ENCODE measurements around the gene APCDD1. TPM values are rescaled to one million over a fixed set of nuclear protein-coding genes. Genes with fewer than 3 reads are reported as not detected.
A peak's percentile ranks its signal among the peaks of the same experiment; 100 is the strongest.

APCDD1 gene
- polyA plus RNA-seq, 2 donors, result 16.2 to 43.1 TPM

- peaks cover 9 to 21% of the 10 kb centered on the region in 2 donors for H3K36me3 ChIP-seq (ENCODE audit: control insufficient read depth in 2 of 2, insufficient read depth in 2 of 2, low read length in 1 of 2)
- peaks cover 0 to 1% of the 10 kb centered on the region in 2 donors for H3K4me1 ChIP-seq (ENCODE audit: control insufficient read depth in 2 of 2, insufficient read depth in 2 of 2, low read length in 1 of 2)
- no peak overlapping the region for H3K4me3 ChIP-seq (ENCODE audit: low read depth in 1 of 2, low read length in 2 of 2)
- H3K9me3 ChIP-seq (ENCODE audit: control insufficient read depth in 2 of 2, insufficient read depth in 1 of 2, low read depth in 1 of 2, low read length in 1 of 2), result peaks cover 0 to 2% of the 10 kb centered on the region in 2 donors
- H3K27ac ChIP-seq (ENCODE audit: low read depth in 2 of 2, low read length in 1 of 2), result no peak overlapping the region
- H3K27me3 ChIP-seq (ENCODE audit: control insufficient read depth in 1 of 2, insufficient read depth in 2 of 2, low read length in 2 of 2), result no peaks in the 10 kb centered on the region
- 73 to 83% methylated on average over 9 of the region's 9 CpGs for WGBS, 2 donors
Observed at GRCh38 chr18:10481831-10482230, 27.4 kb downstream of the APCDD1 start.

- peaks cover 9 to 23% of the 10 kb centered on the region in 2 donors for H3K36me3 ChIP-seq (ENCODE audit: control insufficient read depth in 2 of 2, insufficient read depth in 2 of 2, low read length in 1 of 2)
- 88 to 94% methylated on average over 11 of the region's 11 CpGs for WGBS, 2 donors
- no peak overlapping the region for H3K27ac ChIP-seq (ENCODE audit: low read depth in 2 of 2, low read length in 1 of 2)
- peaks cover 1 to 4% of the 10 kb centered on the region in 2 donors for H3K4me1 ChIP-seq (ENCODE audit: control insufficient read depth in 2 of 2, insufficient read depth in 2 of 2, low read length in 1 of 2)
- H3K27me3 ChIP-seq (ENCODE audit: control insufficient read depth in 1 of 2, insufficient read depth in 2 of 2, low read length in 2 of 2), result no peaks in the 10 kb centered on the region
- no peak overlapping the region for H3K4me3 ChIP-seq (ENCODE audit: low read depth in 1 of 2, low read length in 2 of 2)
- peaks cover 0 to 2% of the 10 kb centered on the region in 2 donors for H3K9me3 ChIP-seq (ENCODE audit: control insufficient read depth in 2 of 2, insufficient read depth in 1 of 2, low read depth in 1 of 2, low read length in 1 of 2)
Observed at GRCh38 chr18:10482363-10482984, 28.0 kb downstream of the APCDD1 start.

- H3K36me3 ChIP-seq (ENCODE audit: control insufficient read depth in 2 of 2, insufficient read depth in 2 of 2, low read length in 1 of 2), result peaks cover 7 to 24% of the 10 kb centered on the region in 2 donors
- H3K9me3 ChIP-seq (ENCODE audit: control insufficient read depth in 2 of 2, insufficient read depth in 1 of 2, low read depth in 1 of 2, low read length in 1 of 2), result peaks cover 0 to 2% of the 10 kb centered on the region in 2 donors
- no peak overlapping the region for H3K27ac ChIP-seq (ENCODE audit: low read depth in 2 of 2, low read length in 1 of 2)
- 72 to 79% methylated on average over 20 of the region's 20 CpGs for WGBS, 2 donors
- no peak overlapping the region for H3K4me3 ChIP-seq (ENCODE audit: low read depth in 1 of 2, low read length in 2 of 2)
- no peaks in the 10 kb centered on the region for H3K27me3 ChIP-seq (ENCODE audit: control insufficient read depth in 1 of 2, insufficient read depth in 2 of 2, low read length in 2 of 2)
- H3K4me1 ChIP-seq (ENCODE audit: control insufficient read depth in 2 of 2, insufficient read depth in 2 of 2, low read length in 1 of 2), result peaks cover 2 to 7% of the 10 kb centered on the region in 2 donors
Observed at GRCh38 chr18:10482985-10483949, 28.8 kb downstream of the APCDD1 start.

DNA sequence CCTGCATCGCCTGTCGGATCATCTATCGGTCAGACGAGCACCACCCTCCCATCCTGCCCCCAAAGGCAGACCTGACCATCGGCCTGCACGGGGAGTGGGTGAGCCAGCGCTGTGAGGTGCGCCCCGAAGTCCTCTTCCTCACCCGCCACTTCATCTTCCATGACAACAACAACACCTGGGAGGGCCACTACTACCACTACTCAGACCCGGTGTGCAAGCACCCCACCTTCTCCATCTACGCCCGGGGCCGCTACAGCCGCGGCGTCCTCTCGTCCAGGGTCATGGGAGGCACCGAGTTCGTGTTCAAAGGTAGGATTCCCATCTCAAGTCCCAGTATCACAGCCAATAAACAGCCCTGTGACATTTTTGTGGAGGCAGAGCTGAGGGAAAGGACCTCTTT lies 31.0 kb downstream of the APCDD1 start:
- H3K4me3 ChIP-seq (ENCODE audit: low read depth in 1 of 2, low read length in 2 of 2), result no peak overlapping the region
- H3K27ac ChIP-seq (ENCODE audit: low read depth in 2 of 2, low read length in 1 of 2), result no peak overlapping the region
- H3K36me3 ChIP-seq (ENCODE audit: control insufficient read depth in 2 of 2, insufficient read depth in 2 of 2, low read length in 1 of 2), result peaks cover 0 to 24% of the 10 kb centered on the region in 2 donors
- 94 to 95% methylated on average over 20 of the region's 20 CpGs for WGBS, 2 donors
- peaks cover 2 to 7% of the 10 kb centered on the region in 2 donors for H3K4me1 ChIP-seq (ENCODE audit: control insufficient read depth in 2 of 2, insufficient read depth in 2 of 2, low read length in 1 of 2)
- no peaks in the 10 kb centered on the region for H3K27me3 ChIP-seq (ENCODE audit: control insufficient read depth in 1 of 2, insufficient read depth in 2 of 2, low read length in 2 of 2)
- peaks cover 0 to 2% of the 10 kb centered on the region in 2 donors for H3K9me3 ChIP-seq (ENCODE audit: control insufficient read depth in 2 of 2, insufficient read depth in 1 of 2, low read depth in 1 of 2, low read length in 1 of 2)

GRCh38 chr18:10486362-10486761 lies 31.9 kb downstream of the APCDD1 start:
- 45 to 47% methylated on average over 3 of the region's 3 CpGs for WGBS, 2 donors
- peaks cover 2 to 7% of the 10 kb centered on the region in 2 donors for H3K4me1 ChIP-seq (ENCODE audit: control insufficient read depth in 2 of 2, insufficient read depth in 2 of 2, low read length in 1 of 2)
- peaks cover 0 to 2% of the 10 kb centered on the region in 2 donors for H3K9me3 ChIP-seq (ENCODE audit: control insufficient read depth in 2 of 2, insufficient read depth in 1 of 2, low read depth in 1 of 2, low read length in 1 of 2)
- H3K27me3 ChIP-seq (ENCODE audit: control insufficient read depth in 1 of 2, insufficient read depth in 2 of 2, low read length in 2 of 2), result no peaks in the 10 kb centered on the region
- no peak overlapping the region for H3K27ac ChIP-seq (ENCODE audit: low read depth in 2 of 2, low read length in 1 of 2)
- peaks cover 0 to 24% of the 10 kb centered on the region in 2 donors for H3K36me3 ChIP-seq (ENCODE audit: control insufficient read depth in 2 of 2, insufficient read depth in 2 of 2, low read length in 1 of 2)
- H3K4me3 ChIP-seq (ENCODE audit: low read depth in 1 of 2, low read length in 2 of 2), result no peak overlapping the region

DNA sequence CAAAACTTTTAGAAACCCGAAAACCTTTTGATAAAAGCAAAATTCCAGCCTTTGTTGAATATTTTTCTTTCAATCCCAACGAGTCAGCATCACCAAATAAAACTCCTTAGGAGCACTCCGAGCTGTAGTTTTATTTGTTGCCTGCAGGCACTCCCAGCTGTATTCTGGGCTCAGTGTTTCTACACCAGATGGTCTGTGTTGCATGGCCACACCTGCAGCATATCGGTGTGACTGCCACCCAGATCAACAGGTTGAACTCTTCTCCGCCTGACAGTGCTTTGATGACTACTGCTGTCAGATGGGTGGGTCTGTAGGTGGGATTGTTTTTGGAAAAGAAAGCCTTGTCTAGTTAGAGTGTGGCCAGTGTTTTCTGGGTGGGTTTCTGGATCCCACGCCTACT lies 32.7 kb downstream of the APCDD1 start:
- H3K27ac ChIP-seq (ENCODE audit: low read depth in 2 of 2, low read length in 1 of 2), result no peak overlapping the region
- peaks cover 2 to 7% of the 10 kb centered on the region in 2 donors for H3K4me1 ChIP-seq (ENCODE audit: control insufficient read depth in 2 of 2, insufficient read depth in 2 of 2, low read length in 1 of 2)
- WGBS, 2 donors, result 56 to 70% methylated on average over 6 of the region's 6 CpGs
- H3K4me3 ChIP-seq (ENCODE audit: low read depth in 1 of 2, low read length in 2 of 2), result no peak overlapping the region
- H3K9me3 ChIP-seq (ENCODE audit: control insufficient read depth in 2 of 2, insufficient read depth in 1 of 2, low read depth in 1 of 2, low read length in 1 of 2), result peaks cover 0 to 2% of the 10 kb centered on the region in 2 donors
- H3K36me3 ChIP-seq (ENCODE audit: control insufficient read depth in 2 of 2, insufficient read depth in 2 of 2, low read length in 1 of 2), result peaks cover 0 to 24% of the 10 kb centered on the region in 2 donors
- H3K27me3 ChIP-seq (ENCODE audit: control insufficient read depth in 1 of 2, insufficient read depth in 2 of 2, low read length in 2 of 2), result no peaks in the 10 kb centered on the region

DNA sequence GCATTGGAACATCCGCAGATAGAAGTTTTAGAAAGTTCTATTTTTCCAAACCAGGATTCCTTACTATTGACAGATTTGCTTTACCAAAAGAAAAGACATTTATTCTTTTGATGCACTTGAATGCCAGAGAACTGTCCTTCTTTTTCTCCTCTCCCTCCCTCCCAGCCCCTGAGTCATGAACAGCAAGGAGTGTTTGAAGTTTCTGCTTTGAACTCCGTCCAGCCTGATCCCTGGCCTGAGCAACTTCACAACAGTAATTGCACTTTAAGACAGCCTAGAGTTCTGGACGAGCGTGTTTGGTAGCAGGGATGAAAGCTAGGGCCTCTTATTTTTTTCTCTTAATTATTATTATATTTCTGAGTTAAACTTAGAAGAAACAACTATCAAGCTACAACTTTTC lies 33.6 kb downstream of the APCDD1 start:
- no peaks in the 10 kb centered on the region for H3K27me3 ChIP-seq (ENCODE audit: control insufficient read depth in 1 of 2, insufficient read depth in 2 of 2, low read length in 2 of 2)

DNA sequence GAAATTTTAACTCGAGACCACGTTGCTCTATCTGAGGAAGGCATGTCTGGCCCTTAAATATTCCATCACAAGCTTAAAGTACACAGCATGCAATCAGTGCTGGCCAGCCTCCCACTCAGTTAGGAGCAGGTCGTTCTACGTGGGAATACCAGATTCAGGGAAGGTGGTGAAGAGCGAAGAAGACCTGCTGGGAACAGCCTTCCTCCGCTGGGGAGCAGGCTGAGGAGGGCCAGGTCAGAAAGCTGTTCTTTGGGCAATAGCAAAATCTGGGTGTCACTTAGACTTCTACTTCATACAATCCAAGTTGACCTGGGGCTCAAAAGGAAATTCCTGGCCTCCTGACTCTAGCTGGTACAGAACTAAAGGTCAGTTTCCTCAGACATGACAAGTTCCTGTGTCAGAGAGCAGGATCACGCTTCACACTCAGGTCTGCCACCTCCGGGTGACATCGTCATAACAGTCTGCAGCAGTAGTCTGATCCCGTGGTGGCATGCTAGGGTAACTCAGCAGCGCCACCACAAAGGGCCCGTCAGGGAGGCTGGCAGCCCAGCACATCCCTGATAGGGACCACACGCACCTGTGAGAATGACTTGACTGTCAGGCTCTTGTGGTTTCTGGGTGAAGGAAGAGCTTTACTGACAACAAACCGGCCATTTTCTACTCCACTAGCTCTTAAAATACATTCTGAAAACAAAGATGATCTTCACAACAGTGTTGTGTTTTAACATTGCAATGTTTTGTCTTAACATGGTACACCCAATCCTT lies 36.1 kb downstream of the APCDD1 start:
- 78 to 80% methylated on average over 14 of the region's 14 CpGs for WGBS, 2 donors

More for the DNA sequence above, 33.6 kb downstream of the APCDD1 start:
- Histone ChIP-seq H3K4me1 (ENCODE audit: control insufficient read depth in 2 of 2, insufficient read depth in 2 of 2, low read length in 1 of 2) (peaks cover 2 to 7% of the 10 kb centered on the region in 2 donors), H3K4me3 (ENCODE audit: low read depth in 1 of 2, low read length in 2 of 2) (no peak overlapping the region), H3K36me3 (ENCODE audit: control insufficient read depth in 2 of 2, insufficient read depth in 2 of 2, low read length in 1 of 2) (peaks cover 0 to 24% of the 10 kb centered on the region in 2 donors), H3K9me3 (ENCODE audit: control insufficient read depth in 2 of 2, insufficient read depth in 1 of 2, low read depth in 1 of 2, low read length in 1 of 2) (peaks cover 0 to 2% of the 10 kb centered on the region in 2 donors), H3K27ac (ENCODE audit: low read depth in 2 of 2, low read length in 1 of 2) (peak overlapping the region in 1 of 2 donors; percentile 13)
- WGBS, 2 donors, result 39 to 63% methylated on average over 4 of the region's 4 CpGs

GRCh38 chr18:10495936-10496335 lies 41.5 kb downstream of the APCDD1 start:
- H3K4me1 ChIP-seq (ENCODE audit: control insufficient read depth in 2 of 2, insufficient read depth in 2 of 2, low read length in 1 of 2), result no peaks in the 10 kb centered on the region
- H3K27ac ChIP-seq (ENCODE audit: low read depth in 2 of 2, low read length in 1 of 2), result no peak overlapping the region
- H3K9me3 ChIP-seq (ENCODE audit: control insufficient read depth in 2 of 2, insufficient read depth in 1 of 2, low read depth in 1 of 2, low read length in 1 of 2), result no peaks in the 10 kb centered on the region
- WGBS, 2 donors, result 59 to 67% methylated on average over 2 of the region's 2 CpGs
- H3K36me3 ChIP-seq (ENCODE audit: control insufficient read depth in 2 of 2, insufficient read depth in 2 of 2, low read length in 1 of 2), result no peaks in the 10 kb centered on the region
- no peaks in the 10 kb centered on the region for H3K27me3 ChIP-seq (ENCODE audit: control insufficient read depth in 1 of 2, insufficient read depth in 2 of 2, low read length in 2 of 2)
- no peak overlapping the region for H3K4me3 ChIP-seq (ENCODE audit: low read depth in 1 of 2, low read length in 2 of 2)

More for the DNA sequence above, 36.1 kb downstream of the APCDD1 start:
- Histone ChIP-seq H3K9me3 (ENCODE audit: control insufficient read depth in 2 of 2, insufficient read depth in 1 of 2, low read depth in 1 of 2, low read length in 1 of 2) (peaks cover 0 to under 1% of the 10 kb centered on the region in 2 donors), H3K4me3 (ENCODE audit: low read depth in 1 of 2, low read length in 2 of 2) (no peak overlapping the region), H3K36me3 (ENCODE audit: control insufficient read depth in 2 of 2, insufficient read depth in 2 of 2, low read length in 1 of 2) (peaks cover 0 to 13% of the 10 kb centered on the region in 2 donors), H3K27me3 (ENCODE audit: control insufficient read depth in 1 of 2, insufficient read depth in 2 of 2, low read length in 2 of 2) (no peaks in the 10 kb centered on the region), H3K4me1 (ENCODE audit: control insufficient read depth in 2 of 2, insufficient read depth in 2 of 2, low read length in 1 of 2) (peaks cover 2 to 7% of the 10 kb centered on the region in 2 donors), H3K27ac (ENCODE audit: low read depth in 2 of 2, low read length in 1 of 2) (no peak overlapping the region)

All from esophagus (tissue), 2 donors.